T-helper 2 cell treated with Interferon-gamma antibody and Interleukin-4, amounts not matched to agents 5 μg/mL and 100 μg/mL, for 36 hours (primary cell): Measurements from ENCODE around the gene ANKRD13A.
"Not testable (repeated sequence)": the region's sequence is repeated elsewhere in the genome, so short reads cannot be mapped to it uniquely, and the experiment has no call there.

Experiments
- DNase-seq: peaks from one replicate; pipeline ENCODE4 v3.0.0; 2021; ENCODE audit warnings: low spot score
- H3K27ac Mint-ChIP-seq: one replicate; pipeline ENCODE4 v1.8.0; 2021; ENCODE audit warnings: mild to moderate bottlenecking, mixed read lengths
- H3K27me3 Mint-ChIP-seq: one replicate; pipeline ENCODE4 v1.8.0; 2021; ENCODE audit warnings: low read depth, mixed read lengths
- H3K36me3 Mint-ChIP-seq: one replicate; pipeline ENCODE4 v1.8.0; 2021; ENCODE audit warnings: low read depth, mixed read lengths
- H3K4me1 Mint-ChIP-seq: one replicate; pipeline ENCODE4 v1.8.0; 2021; ENCODE audit warnings: low read depth, mixed read lengths
- H3K4me3 Mint-ChIP-seq: one replicate; pipeline ENCODE4 v1.8.0; 2022; ENCODE audit warnings: mild to moderate bottlenecking, moderate library complexity, mixed read lengths
- H3K9me3 Mint-ChIP-seq: one replicate; pipeline ENCODE4 v1.8.0; 2021; ENCODE audit warnings: mixed read lengths

Gene ANKRD13A

DNA sequence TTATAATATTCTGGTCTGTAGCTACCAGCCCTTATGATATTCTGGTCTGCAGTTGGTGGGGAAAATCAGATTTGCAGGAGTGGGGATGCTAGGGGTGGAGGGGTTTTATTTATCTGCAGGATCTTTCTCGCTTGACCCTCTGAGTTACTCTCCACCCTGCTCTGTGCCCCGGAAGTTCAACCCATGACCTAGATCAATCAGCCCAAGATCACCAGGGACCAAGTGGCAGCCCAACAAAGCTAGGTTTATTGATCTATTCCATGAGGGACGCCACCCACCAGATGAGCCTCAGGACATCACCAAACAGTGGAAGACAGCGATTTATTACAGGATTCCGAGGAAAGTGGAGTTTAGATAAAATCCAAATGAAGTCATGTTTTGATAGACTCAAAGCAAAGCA, 74.9 kb downstream of the ANKRD13A start:
- DNase-seq: no peak
- Mint-ChIP-seq H3K4me3 (peak overlapping the region; percentile 93), H3K36me3 (peaks cover 24% of the 10 kb centered on the region), H3K27me3 (no peaks in the 10 kb centered on the region), H3K9me3 (no peaks in the 10 kb centered on the region), H3K27ac (peak overlapping the region; percentile 85), H3K4me1 (peaks cover 58% of the 10 kb centered on the region)

DNA sequence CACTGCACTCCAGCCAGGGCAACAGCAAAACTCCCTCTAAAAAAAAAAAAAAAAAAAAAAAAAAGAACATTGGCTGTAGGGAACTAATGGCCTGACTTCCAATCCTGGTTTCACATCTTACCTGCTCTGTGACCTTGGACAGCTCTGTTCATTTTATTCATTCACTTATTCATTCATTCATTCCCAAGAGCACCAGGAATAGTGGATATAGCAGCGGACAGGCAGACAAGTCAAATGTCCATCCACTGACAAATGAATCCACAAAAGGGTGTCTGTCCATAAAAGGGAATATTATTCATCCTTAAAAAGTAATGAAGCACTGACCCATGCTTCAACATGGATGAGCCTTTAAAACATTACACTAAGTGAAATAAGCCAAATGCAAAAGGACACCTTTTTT, 76.7 kb downstream of the ANKRD13A start:
- no peak for DNase-seq
- peaks cover 4% of the 10 kb centered on the region for H3K9me3 Mint-ChIP-seq
- H3K27me3 Mint-ChIP-seq: no peaks in the 10 kb centered on the region
- H3K4me1 Mint-ChIP-seq: peaks cover 60% of the 10 kb centered on the region
- H3K36me3 Mint-ChIP-seq: peaks cover 18% of the 10 kb centered on the region
- no peak overlapping the region for H3K4me3 Mint-ChIP-seq
- no peak overlapping the region for H3K27ac Mint-ChIP-seq

DNA sequence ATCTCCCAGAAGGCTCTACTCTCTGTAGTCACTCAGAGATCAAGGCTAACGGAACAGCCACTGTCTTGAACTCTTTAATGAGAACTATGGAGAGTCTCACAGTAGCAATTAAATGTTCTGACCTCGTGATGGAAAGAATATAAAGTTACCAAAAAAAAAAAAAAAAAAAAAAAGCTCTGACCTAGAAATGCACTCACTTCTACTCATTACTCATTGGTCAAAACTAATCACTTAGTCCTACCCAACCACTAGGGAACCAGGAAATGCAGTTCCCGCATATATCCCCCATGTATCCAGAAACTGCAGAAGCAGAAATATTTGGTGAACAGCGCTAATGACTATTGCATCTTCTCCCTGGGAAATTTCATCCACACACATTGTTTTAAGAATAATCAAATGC, 78.6 kb downstream of the ANKRD13A start:
- H3K27ac Mint-ChIP-seq: peak overlapping the region; percentile 70
- no peaks in the 10 kb centered on the region for H3K27me3 Mint-ChIP-seq
- H3K4me3 Mint-ChIP-seq: no peak overlapping the region
- H3K36me3 Mint-ChIP-seq: peaks cover 6% of the 10 kb centered on the region
- no peak for DNase-seq
- peaks cover 61% of the 10 kb centered on the region for H3K4me1 Mint-ChIP-seq
- peaks cover 4% of the 10 kb centered on the region for H3K9me3 Mint-ChIP-seq

DNA sequence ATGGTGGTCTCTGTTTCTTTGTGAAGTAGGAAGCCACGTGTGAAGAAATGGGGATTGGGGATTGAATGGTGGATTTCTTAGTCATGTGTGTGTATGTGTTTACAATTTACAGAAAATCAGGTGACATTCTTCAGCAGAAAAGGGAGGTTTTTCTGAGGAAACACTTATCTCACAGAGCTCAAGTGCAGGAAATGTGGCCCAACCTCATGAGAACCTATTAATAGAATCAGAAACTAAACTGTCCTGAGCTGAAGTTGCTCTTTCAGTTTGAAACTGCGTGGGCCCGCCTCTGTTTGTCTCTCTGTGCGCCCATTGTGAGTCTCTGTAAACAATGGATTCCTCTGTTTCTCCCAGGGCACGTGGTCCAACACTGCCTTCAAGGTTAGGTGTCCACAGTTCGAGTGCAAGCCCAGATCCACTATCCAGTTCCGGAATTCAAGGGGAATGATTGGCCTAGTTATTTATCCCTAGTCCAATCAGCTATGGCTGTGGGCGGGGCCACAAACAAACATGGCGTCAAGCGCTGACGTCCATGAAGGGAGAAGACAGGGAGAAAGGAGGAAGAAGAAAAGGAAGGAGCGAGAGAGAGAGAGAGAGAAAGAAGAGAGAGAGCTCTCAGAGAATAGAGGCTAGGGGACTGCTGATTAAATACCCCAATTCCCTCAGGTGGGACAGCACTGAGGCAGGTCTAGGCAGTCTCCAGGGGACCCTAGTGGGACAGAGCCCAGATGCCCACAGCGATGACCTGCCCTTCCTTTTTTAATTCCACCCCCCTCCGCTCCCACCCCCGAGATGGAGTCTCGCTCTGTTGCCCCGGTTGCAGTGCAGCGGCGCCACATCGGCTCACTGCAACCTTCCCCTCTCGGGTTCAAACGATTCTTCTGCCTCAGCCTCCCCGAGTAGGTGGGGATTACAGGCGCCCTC, 80.5 kb downstream of the ANKRD13A start:
- peaks cover 45% of the 10 kb centered on the region for H3K4me1 Mint-ChIP-seq
- H3K9me3 Mint-ChIP-seq: peaks cover 4% of the 10 kb centered on the region
- H3K27ac Mint-ChIP-seq: peak overlapping the region; percentile 98
- H3K4me3 Mint-ChIP-seq: peak overlapping the region; percentile 75
- DNase-seq: peak; percentile 83
- peaks cover 3% of the 10 kb centered on the region for H3K36me3 Mint-ChIP-seq
- H3K27me3 Mint-ChIP-seq: no peaks in the 10 kb centered on the region

DNA sequence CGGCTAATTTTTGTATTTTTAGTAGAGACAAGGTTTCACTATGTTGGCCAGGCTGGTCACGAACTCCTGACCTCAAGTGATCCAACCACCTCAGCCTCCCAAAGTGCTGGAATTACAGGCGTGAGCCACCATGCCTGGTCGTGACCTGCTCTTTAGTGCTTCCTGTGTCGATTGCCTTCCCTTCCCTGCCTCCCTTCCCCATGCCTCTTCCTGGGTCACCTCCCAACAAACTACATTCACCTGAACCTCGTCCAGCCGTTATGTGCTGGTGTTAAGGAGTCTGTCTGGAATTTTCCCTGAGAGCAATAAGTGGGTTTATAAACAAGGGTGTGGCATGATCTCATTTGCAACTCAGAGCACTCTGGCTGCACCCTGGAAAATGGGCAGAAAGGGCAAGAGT, 81.2 kb downstream of the ANKRD13A start:
- H3K36me3 Mint-ChIP-seq: peaks cover 3% of the 10 kb centered on the region
- H3K9me3 Mint-ChIP-seq: peaks cover 7% of the 10 kb centered on the region
- peak overlapping the region; percentile 84 for H3K27ac Mint-ChIP-seq
- H3K4me1 Mint-ChIP-seq: peaks cover 43% of the 10 kb centered on the region
- no peaks in the 10 kb centered on the region for H3K27me3 Mint-ChIP-seq
- H3K4me3 Mint-ChIP-seq: peak overlapping the region; percentile 25
- DNase-seq: no peak

DNA sequence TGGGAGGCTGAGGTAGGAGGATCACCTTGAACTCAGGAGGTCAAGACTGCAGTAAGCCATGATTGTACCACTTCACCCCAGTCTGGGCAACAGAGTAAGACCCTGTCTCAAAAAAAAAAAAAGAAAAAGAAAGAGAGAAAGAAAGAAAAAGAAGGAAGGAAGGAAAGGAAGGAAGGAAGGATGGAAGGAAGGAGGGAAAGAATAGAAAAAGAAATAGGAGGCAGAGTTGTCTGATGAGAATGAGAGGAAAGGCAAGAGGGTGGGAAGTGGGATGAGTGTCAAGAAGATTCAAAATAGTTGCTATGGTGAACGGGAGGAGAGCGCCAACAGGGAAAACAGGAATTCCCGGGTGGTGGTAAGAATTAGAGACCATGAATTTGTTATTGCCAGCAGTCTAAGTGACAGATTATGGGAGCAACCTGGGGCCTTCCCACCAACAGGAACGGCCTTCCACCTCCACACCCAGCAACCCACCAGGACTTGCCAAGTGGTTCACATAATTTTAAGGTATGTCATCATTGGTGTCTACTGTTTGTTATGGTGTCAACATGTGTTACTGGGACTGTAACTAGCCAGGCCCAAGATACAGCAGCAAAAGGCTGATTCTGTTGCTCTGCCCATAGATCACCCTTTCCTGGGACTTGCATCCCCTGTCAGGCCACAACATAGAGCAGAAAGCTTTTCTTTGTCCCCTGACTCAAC, 85.2 kb downstream of the ANKRD13A start:
- Mint-ChIP-seq H3K27me3 (peaks cover 4% of the 10 kb centered on the region), H3K36me3 (peaks cover 3% of the 10 kb centered on the region), H3K4me3 (no peak overlapping the region), H3K4me1 (peaks cover 29% of the 10 kb centered on the region), H3K9me3 (peaks cover 7% of the 10 kb centered on the region), H3K27ac (no peak overlapping the region)
- DNase-seq: no peak

DNA sequence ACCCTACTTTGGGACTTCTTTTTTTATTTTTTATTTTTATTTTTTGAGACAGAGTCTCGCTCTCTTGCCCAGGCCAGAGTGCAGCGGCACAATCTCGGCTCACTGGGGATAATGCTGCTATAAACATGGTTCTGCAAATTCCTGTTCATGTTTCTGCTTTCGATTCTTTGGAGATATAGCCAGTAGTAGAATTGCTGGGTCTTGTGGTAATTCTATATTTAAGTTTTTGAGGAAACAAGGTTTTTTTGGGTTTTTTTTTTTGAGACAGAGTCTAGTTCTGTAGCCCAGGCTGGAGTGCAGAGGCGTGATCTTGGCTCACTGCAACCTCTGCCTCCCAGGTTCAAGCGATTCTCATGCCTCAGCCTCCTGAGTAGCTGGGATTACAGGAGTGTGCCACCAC, 89.0 kb downstream of the ANKRD13A start:
- H3K4me3 Mint-ChIP-seq, H3K9me3 Mint-ChIP-seq, H3K4me1 Mint-ChIP-seq, DNase-seq, H3K36me3 Mint-ChIP-seq, H3K27ac Mint-ChIP-seq: not testable (repeated sequence)
- H3K27me3 Mint-ChIP-seq: peaks cover 13% of the 10 kb centered on the region

DNA sequence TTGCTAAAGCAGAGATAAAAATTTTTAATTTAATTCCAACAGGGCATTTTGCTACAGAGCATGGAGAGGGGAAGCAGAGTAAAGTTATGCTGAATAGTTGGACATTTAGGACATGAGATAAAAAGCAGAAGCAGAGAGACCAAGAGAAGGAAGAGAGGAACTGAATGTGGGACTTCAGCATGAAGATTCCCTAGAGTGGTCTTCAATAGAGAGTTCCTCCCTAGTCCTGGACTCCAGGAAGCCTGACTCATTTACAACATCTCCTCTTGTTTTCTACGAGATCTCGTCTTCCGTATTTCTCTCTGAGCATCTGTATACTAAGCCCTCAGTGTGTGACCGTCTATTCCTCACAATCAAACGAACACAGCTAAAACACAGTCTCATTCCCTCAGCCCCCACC, 89.7 kb downstream of the ANKRD13A start:
- peaks cover 3% of the 10 kb centered on the region for H3K9me3 Mint-ChIP-seq
- no peaks in the 10 kb centered on the region for H3K36me3 Mint-ChIP-seq
- H3K4me1 Mint-ChIP-seq: peaks cover 9% of the 10 kb centered on the region
- H3K27ac Mint-ChIP-seq: no peak overlapping the region
- DNase-seq: no peak
- peaks cover 13% of the 10 kb centered on the region for H3K27me3 Mint-ChIP-seq
- H3K4me3 Mint-ChIP-seq: no peak overlapping the region
